Ramos (cell line): Measurements from ENCODE around the gene LSM3.

Experiments used
- in situ Hi-C: fragments of 300-500 bp; cut with MboI; formaldehyde crosslinking; loops from one replicate; pipeline ENCODE4 v1.14.3; 2022; ENCODE audit warnings: low sequenced_read_pairs; ENCODE audit not compliant: unreplicated experiment

Gene LSM3

DNA sequence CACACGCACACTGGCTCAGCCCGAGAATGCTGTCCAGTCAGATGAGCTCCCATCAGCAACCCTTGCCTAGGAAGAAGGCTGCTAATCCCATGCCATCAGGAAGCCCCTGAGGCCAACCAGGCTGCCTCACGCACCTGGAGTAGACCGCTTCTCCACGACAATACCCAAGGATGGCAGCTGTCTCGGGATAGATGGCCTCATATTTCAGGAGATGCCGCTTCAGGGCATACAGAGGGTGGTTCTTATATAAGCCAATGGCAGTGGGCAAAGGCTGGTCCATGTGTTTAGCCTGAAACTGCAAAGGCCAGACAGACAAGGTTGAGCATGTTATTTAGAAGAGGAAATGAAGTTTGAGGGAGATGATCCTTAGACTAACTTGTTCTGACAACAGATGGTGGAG lies 22.4 kb upstream of the LSM3 start:
- in situ Hi-C loops: no loop called here

DNA sequence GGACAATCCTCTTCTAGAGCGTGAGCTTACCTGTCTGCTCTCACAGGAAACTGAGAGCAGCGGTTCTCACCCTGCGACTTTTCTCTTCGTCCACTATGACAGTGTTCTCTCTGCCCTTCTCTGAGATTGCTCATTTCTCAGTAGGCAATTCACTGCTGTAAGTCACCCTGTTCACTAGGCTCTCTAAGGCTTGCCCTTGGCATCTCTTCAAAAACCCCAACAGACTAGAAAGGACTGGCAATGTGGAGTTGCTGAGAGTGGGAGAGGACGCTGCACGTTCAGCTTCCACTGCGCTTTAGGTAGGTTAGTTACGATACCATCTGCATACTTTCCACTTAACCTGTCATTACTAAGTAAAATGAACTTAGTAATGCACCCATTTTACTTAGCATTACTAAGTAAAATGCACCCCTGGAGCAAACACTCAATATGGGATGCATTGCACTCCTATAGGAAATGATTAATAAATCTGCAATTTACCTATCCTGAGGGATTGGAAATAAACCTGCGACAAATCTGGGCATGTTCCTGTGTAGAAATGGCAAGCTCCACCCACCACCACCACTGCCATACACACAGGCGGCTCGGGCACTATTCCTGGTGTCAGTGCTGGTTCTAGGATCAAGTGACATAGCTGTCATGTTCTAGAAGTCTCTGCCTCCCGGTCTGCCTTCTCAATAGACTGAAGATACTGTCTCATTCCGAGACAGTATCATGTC lies 21.6 kb upstream of the LSM3 start:
- in situ Hi-C loops: no loop called here

- in situ Hi-C loops: no loop called here
Measured at GRCh38 chr3:14157951-14158350, 20.7 kb upstream of the LSM3 start.

DNA sequence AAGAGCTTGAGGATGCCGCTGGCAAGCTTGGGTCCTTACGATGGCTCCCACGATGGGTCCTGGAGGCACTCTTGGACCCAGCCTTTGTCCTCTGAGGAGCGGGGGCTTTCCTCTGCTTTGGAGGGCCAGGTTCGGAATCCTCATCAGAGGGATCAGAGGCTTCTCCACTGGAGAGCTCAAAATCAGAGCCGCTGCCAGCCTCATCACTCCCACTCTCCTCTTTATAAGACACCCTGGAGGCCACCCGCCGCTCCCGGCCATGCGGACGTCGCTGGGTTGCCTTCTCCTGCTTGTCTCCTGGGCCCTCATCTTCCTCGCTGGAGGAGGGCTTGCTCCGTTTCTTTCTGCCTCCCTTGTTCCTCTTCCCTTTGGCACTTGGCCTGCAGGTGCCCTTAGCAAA lies 20.2 kb upstream of the LSM3 start:
- in situ Hi-C loops: no loop called here

GRCh38 chr3:14159426-14159825 lies 19.2 kb upstream of the LSM3 start:
- in situ Hi-C loops: no loop called here

DNA sequence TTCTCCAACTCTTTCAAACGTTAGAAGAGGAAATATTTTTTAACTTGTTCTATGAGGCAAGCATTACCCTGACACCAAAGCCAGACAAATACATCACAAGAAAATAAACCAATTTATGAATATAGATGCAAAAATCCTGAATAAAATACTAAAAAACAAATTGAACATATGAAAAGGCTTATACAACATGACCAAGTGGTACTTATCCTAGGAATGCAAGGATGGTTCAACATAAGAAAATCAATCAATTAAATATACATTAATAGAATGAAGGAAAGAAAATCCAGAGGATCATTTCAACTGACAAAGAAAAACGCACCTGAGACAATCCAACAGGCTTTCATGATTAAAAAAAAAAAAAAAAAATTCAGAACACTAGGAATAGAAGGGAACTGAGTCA lies 17.3 kb upstream of the LSM3 start:
- in situ Hi-C loops: no loop called here

- in situ Hi-C loops: no loop called here
Measured at GRCh38 chr3:14162178-14162577, 16.4 kb upstream of the LSM3 start.

GRCh38 chr3:14166877-14167603 lies 11.6 kb upstream of the LSM3 start:
- in situ Hi-C loops: no loop called here

- in situ Hi-C loops: no loop called here
Measured at GRCh38 chr3:14169435-14169834, 9.2 kb upstream of the LSM3 start.

DNA sequence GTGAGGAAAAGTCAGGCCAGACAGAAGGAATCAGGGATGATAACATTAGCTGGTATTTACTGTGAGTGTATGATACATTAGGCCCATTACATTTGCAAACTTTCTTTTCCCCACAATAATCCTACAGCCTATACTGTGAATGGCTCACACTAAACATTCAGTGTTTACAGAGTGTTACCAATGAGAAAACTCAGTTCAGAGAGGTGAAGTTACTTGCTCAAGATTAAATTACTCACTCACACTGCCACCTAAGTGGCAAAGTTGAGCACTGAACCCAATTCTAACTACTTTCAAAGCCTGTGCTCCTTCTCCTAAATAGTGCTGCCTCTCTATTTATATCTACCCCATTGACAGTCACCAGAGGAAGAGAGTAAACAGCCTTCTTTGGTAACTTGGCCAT lies 8.7 kb upstream of the LSM3 start:
- in situ Hi-C loops: no loop called here

- in situ Hi-C loops: no loop called here
Measured at GRCh38 chr3:14170531-14171159, 8.0 kb upstream of the LSM3 start.

DNA sequence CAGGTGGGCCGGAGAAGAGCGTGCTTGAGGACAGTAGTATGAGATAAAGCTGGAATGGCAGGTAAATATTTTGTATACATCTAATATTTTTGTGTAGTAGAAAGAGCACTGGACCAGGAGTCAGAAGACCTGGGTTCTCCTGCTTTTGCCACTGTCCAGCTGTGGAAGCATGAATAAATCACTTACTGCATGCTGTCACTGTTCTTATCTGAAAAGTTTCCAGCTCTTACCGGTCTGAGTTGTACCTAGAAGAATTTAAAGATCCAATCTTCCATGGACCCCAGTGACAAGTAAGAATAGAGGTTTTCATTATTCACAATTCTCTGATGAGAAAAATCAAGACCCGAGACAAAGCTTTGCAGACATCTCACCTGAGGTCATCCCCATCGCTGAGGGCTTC lies 6.1 kb upstream of the LSM3 start:
- in situ Hi-C loops: no loop called here

GRCh38 chr3:14174483-14174882 lies 4.1 kb upstream of the LSM3 start:
- in situ Hi-C loops: no loop called here

DNA sequence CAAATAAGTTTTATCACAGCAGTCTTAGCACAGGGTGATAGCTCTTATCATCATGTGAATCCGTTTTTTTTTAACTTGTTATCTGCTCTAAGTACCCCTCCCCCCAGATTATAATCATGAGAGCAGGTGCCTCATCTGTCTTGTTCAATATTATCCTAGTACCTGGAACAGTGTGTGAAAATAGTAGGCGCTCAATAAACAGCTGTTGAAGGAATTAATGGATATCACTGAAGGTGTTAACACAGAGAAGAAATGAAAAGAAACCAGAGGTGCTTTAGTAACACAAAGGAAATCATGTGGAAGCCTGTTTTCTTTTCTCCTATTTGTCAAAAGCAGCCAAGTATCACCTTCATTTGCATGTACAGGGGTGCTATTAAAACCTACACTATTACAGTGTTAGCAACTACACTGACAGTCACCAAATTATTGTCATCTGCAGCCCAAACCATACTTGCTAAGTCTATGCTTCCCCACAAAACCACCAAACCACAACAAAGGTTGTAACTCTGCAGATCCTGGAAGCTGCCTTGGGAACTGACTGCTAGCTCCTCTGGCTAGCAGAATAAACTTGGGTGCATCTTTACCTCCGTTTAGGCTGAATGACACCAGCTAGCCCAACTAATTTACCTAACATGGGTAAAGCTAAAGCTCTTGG lies 3.1 kb upstream of the LSM3 start:
- in situ Hi-C loops: no loop called here

DNA sequence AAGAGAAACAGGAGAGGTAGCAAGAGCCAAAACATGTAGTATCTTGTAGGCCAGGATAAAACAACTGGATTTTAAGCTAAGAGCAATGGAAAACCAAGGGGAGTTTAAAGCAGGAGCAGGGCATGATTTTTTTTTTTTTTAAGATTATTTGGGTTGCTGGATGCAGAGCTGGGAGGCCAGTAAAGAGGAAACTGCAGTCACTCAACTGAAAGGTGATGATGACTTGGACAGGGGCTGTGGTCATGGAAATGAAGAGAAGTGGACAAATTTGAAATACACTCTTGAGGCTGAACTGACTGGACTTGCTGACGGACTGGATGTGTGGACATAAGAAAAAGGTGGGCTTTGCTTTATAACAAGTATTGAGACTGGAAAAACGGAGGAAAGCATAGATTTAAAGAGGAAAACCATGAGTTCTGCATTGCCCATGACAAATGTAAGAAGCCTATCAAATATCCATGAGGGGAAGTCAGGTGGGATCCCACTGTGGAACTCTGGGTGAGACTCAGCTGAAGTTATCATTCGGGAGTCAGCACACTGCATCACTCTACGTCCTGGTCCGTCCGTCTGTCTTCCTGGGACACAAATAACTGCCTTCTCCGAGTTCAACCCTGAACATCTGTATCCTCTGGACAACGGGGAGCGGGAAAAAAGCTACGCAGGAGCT lies 904 bp upstream of the LSM3 start:
- in situ Hi-C loops: no loop called here

GRCh38 chr3:14179114-14179465 lies 473 bp downstream of the LSM3 start:
- in situ Hi-C loops: no loop called here

DNA sequence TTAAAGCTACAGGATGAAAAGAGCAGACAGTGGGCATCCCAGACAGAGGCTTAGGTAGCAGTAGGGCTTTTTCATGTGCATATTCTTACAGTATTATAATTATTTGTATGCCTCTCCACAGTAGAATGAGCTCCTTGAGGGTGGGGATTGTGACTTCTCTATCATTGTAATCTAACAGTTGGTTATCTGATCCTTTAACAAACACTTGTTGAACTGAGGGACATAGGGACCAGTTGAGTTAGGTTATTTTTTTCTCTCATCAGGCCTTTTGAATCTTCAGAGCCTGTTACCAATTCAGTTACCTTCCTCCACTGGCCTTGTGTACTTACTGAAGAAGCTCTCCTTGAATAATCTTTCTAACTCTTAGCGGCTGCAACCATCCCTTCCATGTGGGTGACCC lies 1.2 kb downstream of the LSM3 start:
- in situ Hi-C loops: no loop called here

DNA sequence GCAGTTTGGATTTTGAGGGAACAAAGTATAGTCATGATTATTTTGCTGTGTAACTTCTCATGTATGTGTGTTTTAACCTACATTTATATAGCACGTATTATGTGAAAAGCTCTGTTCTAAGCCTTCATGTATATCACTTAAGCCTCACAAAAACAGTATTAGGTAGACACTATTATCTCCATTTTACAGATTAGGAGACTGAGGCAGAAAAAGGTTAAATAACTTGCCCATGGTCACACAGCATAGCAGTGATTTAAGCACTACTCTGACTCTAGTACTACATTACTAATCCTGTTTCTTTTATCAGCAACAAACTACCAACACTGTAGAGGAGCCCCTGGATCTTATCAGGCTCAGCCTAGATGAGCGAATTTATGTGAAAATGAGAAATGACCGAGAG lies 2.6 kb downstream of the LSM3 start:
- in situ Hi-C loops: no loop called here

- in situ Hi-C loops: no loop called here
Measured at GRCh38 chr3:14183015-14183577, 4.5 kb downstream of the LSM3 start.

GRCh38 chr3:14186854-14187458 lies 8.3 kb downstream of the LSM3 start:
- in situ Hi-C loops: no loop called here
